ENCODE data around the gene FBXW8. TPM values are rescaled to one million over a fixed set of nuclear protein-coding genes. Genes with fewer than 3 reads are reported as not detected.

FBXW8 gene
- total and polyA plus RNA-seq, 2 donors (not counting 1 experiment from before 2014, with no cell fraction given), result 12.1 to 23.5 TPM

- H3K27ac Mint-ChIP-seq, result no peak overlapping the region
- Histone ChIP-seq H3K9me3 (ENCODE audit: control extremely low read depth in 1 of 3, control insufficient read depth in 2 of 3, insufficient read depth in 1 of 3, low read length in 2 of 3) (no peaks in the 10 kb centered on the region), H3K36me3 (replicated peaks in 1 of 2; ENCODE audit: control extremely low read depth in 1 of 2, control insufficient read depth in 1 of 2, extremely low read depth in 1 of 2, insufficient read depth in 2 of 2, low read length in 1 of 2) (peaks cover 0 to 11% of the 10 kb centered on the region in 2 experiments), H3K4me1 (ENCODE audit: control insufficient read depth in 2 of 2, insufficient read depth in 2 of 2, low read length in 2 of 2) (peaks cover 28 to 29% of the 10 kb centered on the region in 2 donors), H3K27me3 (replicated peaks in 1 of 4; ENCODE audit: control extremely low read depth in 1 of 4, control insufficient read depth in 3 of 4, insufficient read depth in 4 of 4, low read length in 3 of 4) (no peaks in the 10 kb centered on the region), H3K27ac (ENCODE audit: low read length in 2 of 2) (no peak overlapping the region), H3K4me3 (ENCODE audit: control extremely low read depth in 1 of 5, extremely low read depth in 1 of 5, insufficient read depth in 1 of 5, low read depth in 2 of 5, low read length in 4 of 5) (no peak overlapping the region), H3K4me2 (replicated peaks; ENCODE audit: low read depth, low read length, poor library complexity, severe bottlenecking) (peak overlapping the region; percentile 9), H3K9ac (ENCODE audit: low read length) (no peak overlapping the region), H3K79me2 (ENCODE audit: control insufficient read depth, insufficient read depth, low read length) (peaks cover 64% of the 10 kb centered on the region), H4K20me1 (ENCODE audit: control insufficient read depth, insufficient read depth, low read length, poor library complexity, severe bottlenecking) (peaks cover 18% of the 10 kb centered on the region), H2AFZ (ENCODE audit: insufficient read depth, low read depth, low read length, poor library complexity, severe bottlenecking) (no peak overlapping the region)
- ATAC-seq (ENCODE audit: low read depth), result peak; percentile 47
- DNase-seq, result peak; percentile 24
- H3K4me3 Mint-ChIP-seq, result peak overlapping the region; percentile 14
- TF ChIP-seq CTCF (IDR thresholded peaks at IDR 0.05) (no peak), EZH2 (IDR thresholded peaks at IDR 0.05; ENCODE audit: borderline replicate concordance, insufficient read depth, low read depth, low read length, poor library complexity, severe bottlenecking) (no peak)
- H3K27me3 Mint-ChIP-seq, result no peaks in the 10 kb centered on the region
- CTCF ChIA-PET, result no interaction called here
- peaks cover 46% of the 10 kb centered on the region for H3K4me1 Mint-ChIP-seq
- POLR2A ChIA-PET, result no interaction called here
- intact Hi-C loops (cut with micrococcal nuclease), result no loop called here
- 69% methylated on average over 5 of the region's 5 CpGs for WGBS (ENCODE audit: insufficient coverage)
- no peaks in the 10 kb centered on the region for H3K9me3 Mint-ChIP-seq (ENCODE audit: insufficient read depth)
Measured at GRCh38 chr12:116924558-116925453, 14.1 kb downstream of the FBXW8 start.
